NB4 (cell line): ENCODE results near the gene MBIP.

Experiments used
- DNase-seq: peaks from one replicate; pipeline ENCODE4 v3.0.0; 2010; ENCODE audit warnings: low read depth
- H3K4me3 ChIP-seq: one replicate; pipeline ENCODE4 v1.5.1; 2011; ENCODE audit warnings: mild to moderate bottlenecking, low read depth, low read length, moderate library complexity
- CTCF ChIP-seq: IDR thresholded peaks from one replicate; pipeline ENCODE4 v1.5.1; 2012; ENCODE audit warnings: low read depth, low read length
- MAX ChIP-seq: IDR thresholded peaks from 2 replicates; pipeline ENCODE4 v1.6.1; 2011; ENCODE audit warnings: low read depth, low read length
- MYC ChIP-seq: IDR thresholded peaks from 2 replicates; pipeline ENCODE4 v1.6.1; 2011; ENCODE audit warnings: low read depth, low read length
- POLR2A ChIP-seq: IDR thresholded peaks from 2 replicates; pipeline ENCODE4 v1.6.1; 2011; ENCODE audit warnings: mild to moderate bottlenecking; ENCODE audit not compliant: insufficient read length; ENCODE audit errors: extremely low read depth

The MBIP gene

GRCh38 chr14:36264595-36264994 lies 55.8 kb downstream of the MBIP start:
- no peak for TF ChIP-seq CTCF
- no peak for TF ChIP-seq MYC
- TF ChIP-seq MAX = no peak
- no peak for TF ChIP-seq POLR2A
- H3K4me3 ChIP-seq = no peak overlapping the region
- no peak for DNase-seq

- DNase-seq = no peak
- TF ChIP-seq CTCF = no peak
- H3K4me3 ChIP-seq = no peak overlapping the region
These were observed 56.3 kb downstream of the MBIP start for GRCh38 chr14:36264107-36264506.

GRCh38 chr14:36260970-36261640 lies 59.3 kb downstream of the MBIP start:
- DNase-seq = no peak
- H3K4me3 ChIP-seq = no peak overlapping the region
- TF ChIP-seq MYC (no peak), POLR2A (no peak), CTCF (no peak), MAX (no peak)

GRCh38 chr14:36258241-36258640 lies 62.2 kb downstream of the MBIP start:
- TF ChIP-seq CTCF = no peak
- TF ChIP-seq MYC = no peak
- TF ChIP-seq MAX = no peak
- TF ChIP-seq POLR2A = no peak
- DNase-seq = no peak
- no peak overlapping the region for H3K4me3 ChIP-seq

- peak; percentile 34 for DNase-seq
- H3K4me3 ChIP-seq = no peak overlapping the region
- TF ChIP-seq POLR2A = no peak
- TF ChIP-seq MYC = no peak
- no peak for TF ChIP-seq MAX
- TF ChIP-seq CTCF = no peak
These were observed 64.2 kb downstream of the MBIP start for GRCh38 chr14:36256126-36256801.
